AG04450 (cell line): ENCODE data around the gene RASL11B. TPM values are rescaled to one million over a fixed set of nuclear protein-coding genes. Genes with fewer than 3 reads are reported as not detected.

Experiments
- CTCF ChIA-PET: fragments of 300-600, 350-600 bp; formaldehyde crosslinking; extraction: SDS; loops from one replicate; lab custom pipeline; 2022; ENCODE audit warnings: antibody characterized with exemption, inconsistent platforms; lab: Charles Lee
- POLR2A ChIA-PET: fragments of 350-600 bp; formaldehyde crosslinking; extraction: SDS; loops from one replicate; lab custom pipeline; 2021; ENCODE audit warnings: antibody characterized with exemption, inconsistent platforms; lab: Yijun Ruan, JAX
- DNase-seq: peaks from one replicate; pipeline ENCODE4 v3.0.0-alpha.2; 2011; ENCODE audit warnings: low read depth, low spot score
- H3K27ac ChIP-seq: one replicate; pipeline ENCODE4 v1.5.1; 2012; ENCODE audit warnings: low read depth, low read length, control low read depth
- H3K27me3 ChIP-seq: one replicate; pipeline ENCODE4 v1.6.0; 2012; ENCODE audit warnings: low read length; ENCODE audit not compliant: control insufficient read depth, insufficient read depth
- H3K4me3 ChIP-seq: 2 replicates; pipeline ENCODE4 v1.5.1; 2011; ENCODE audit warnings: mild to moderate bottlenecking, low read depth, low read length, control low read depth
- H3K9me3 ChIP-seq: 2 replicates; pipeline ENCODE4 v1.5.1; 2012; ENCODE audit warnings: low read length; ENCODE audit not compliant: control insufficient read depth, insufficient read depth
- polyA plus RNA-seq: library from polyadenylated mRNA; depleted of rRNA; stranded (reverse); fragments of >200 nt; gene quantifications from 2 replicates; pipeline ENCODE4 v1.2.3, GENCODE V29; 2011
- TF ChIP-seq, protein P1 (sequence below): IDR thresholded peaks from 2 replicates; pipeline ENCODE4 v1.5.1; 2011; ENCODE audit warnings: low read depth, low read length, control low read depth, inconsistent platforms

The RASL11B gene
- polyA plus RNA-seq, 1 experiment: 4.3 TPM

DNA sequence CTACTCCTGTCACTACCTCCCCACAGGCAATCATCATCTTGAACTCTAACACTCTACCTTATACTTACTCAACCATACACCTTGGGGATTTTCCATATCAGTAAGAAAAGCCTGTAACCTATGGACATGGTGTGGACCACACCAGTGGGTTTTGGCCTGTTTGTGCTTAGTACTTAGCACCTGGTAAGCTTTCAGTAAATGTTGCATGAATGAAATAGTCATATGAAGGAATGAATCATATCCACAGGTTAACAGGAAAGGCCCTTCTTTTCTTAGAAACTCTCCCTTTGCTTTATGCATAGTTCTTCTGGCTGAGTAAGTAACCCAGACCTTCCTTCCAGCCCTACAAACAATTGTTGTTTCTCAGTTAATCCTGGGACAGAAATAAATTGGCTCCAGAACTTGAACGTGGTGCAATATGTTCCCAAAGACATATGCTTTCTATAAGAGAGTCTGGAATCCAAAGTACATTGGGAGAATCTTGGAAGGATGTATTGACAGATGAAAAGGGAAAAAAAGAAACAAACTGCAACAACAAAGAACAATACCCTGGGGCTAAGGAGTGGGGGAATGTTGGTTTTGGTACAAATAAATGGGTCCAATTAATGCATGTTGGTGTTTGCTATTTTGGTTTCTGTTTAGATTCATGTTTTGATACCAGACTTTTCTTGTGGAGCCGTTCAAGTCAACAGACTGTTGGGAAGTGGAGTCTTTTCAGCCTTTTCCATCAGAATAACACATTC, 27.8 kb downstream of the RASL11B start:
- no peaks in the 10 kb centered on the region for H3K27me3 ChIP-seq
- TF ChIP-seq, protein P1, sequence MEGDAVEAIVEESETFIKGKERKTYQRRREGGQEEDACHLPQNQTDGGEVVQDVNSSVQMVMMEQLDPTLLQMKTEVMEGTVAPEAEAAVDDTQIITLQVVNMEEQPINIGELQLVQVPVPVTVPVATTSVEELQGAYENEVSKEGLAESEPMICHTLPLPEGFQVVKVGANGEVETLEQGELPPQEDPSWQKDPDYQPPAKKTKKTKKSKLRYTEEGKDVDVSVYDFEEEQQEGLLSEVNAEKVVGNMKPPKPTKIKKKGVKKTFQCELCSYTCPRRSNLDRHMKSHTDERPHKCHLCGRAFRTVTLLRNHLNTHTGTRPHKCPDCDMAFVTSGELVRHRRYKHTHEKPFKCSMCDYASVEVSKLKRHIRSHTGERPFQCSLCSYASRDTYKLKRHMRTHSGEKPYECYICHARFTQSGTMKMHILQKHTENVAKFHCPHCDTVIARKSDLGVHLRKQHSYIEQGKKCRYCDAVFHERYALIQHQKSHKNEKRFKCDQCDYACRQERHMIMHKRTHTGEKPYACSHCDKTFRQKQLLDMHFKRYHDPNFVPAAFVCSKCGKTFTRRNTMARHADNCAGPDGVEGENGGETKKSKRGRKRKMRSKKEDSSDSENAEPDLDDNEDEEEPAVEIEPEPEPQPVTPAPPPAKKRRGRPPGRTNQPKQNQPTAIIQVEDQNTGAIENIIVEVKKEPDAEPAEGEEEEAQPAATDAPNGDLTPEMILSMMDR: no peak
- H3K9me3 ChIP-seq: peaks cover 5% of the 10 kb centered on the region
- DNase-seq: no peak
- CTCF ChIA-PET: no interaction called here
- H3K27ac ChIP-seq: no peak overlapping the region
- no peak overlapping the region for H3K4me3 ChIP-seq
- POLR2A ChIA-PET: no interaction called here

GRCh38 chr4:52890521-52890791, 28.3 kb downstream of the RASL11B start:
- Histone ChIP-seq H3K4me3 (no peak overlapping the region), H3K9me3 (peaks cover 5% of the 10 kb centered on the region), H3K27ac (no peak overlapping the region), H3K27me3 (no peaks in the 10 kb centered on the region)
- TF ChIP-seq, protein P1: no peak
- ChIA-PET POLR2A (no interaction called here), CTCF (no interaction called here)
- DNase-seq: no peak

DNA sequence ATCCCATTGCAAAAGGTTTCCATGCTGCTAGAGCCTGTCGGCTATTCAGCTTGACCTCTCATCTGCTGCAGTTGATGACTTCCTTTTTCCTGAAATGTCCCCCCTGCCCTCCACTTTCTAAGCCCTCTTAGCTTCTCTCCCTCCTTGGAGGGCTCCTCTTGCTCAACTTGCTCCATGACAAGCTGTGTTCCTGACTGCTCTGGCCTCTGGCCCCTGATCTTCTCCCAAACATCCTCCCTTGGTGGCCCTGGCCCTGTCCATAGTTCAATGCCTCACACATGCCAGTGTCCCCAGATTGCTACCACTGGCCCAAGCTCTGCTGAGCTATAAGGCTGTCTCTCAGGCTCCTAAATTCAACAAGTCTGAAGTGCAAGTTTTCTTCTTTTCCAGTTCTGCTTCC, 29.6 kb downstream of the RASL11B start:
- Histone ChIP-seq H3K27ac (no peak overlapping the region), H3K9me3 (no peaks in the 10 kb centered on the region; the same call in 1 of the 2 replicates), H3K27me3 (no peaks in the 10 kb centered on the region), H3K4me3 (no peak overlapping the region)
- DNase-seq: no peak
- POLR2A ChIA-PET: interaction anchor here (1.0 to 2.3 kb wide), 2 partner anchors 29 to 67 kb away, joined by 3 to 14 read pairs; no protein-coding TSS in a partner anchor
- TF ChIP-seq, protein P1: no peak
- CTCF ChIA-PET: interaction anchor here (3.9 kb wide), 1 partner anchor 20 kb away, joined by 23 read pairs; no protein-coding TSS in a partner anchor

DNA sequence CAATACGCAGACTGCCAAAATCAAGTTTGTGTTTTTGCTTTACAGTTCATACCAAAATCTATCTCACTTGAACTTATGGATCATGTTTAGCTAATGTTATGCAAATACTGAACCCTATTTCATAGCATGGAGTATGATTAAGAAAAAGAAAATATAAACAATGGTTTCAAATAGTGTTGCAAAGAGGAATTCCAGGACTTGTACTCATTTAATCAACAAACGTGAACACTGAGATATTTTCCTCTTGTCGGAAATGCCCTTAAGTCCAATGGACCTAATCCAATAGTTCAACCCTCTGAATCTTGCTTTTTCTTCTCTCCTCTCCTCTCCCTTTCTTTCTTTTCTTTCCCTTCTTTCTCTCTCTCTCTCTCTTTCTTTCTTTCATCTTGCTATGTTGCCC, 30.8 kb downstream of the RASL11B start:
- TF ChIP-seq, protein P1: no peak
- ChIA-PET CTCF (interaction anchor here (0.9 to 3.9 kb wide), 3 partner anchors 19 to 347 kb away, joined by 3 to 23 read pairs (median 3); no protein-coding TSS in a partner anchor), POLR2A (interaction anchor here (0.8 to 2.3 kb wide), 6 partner anchors 9 to 70 kb away, joined by 3 to 14 read pairs (median 3); no protein-coding TSS in a partner anchor)
- H3K4me3 ChIP-seq: no peak overlapping the region
- no peaks in the 10 kb centered on the region for H3K9me3 ChIP-seq
- no peak for DNase-seq
- no peaks in the 10 kb centered on the region for H3K27me3 ChIP-seq
- H3K27ac ChIP-seq: no peak overlapping the region

DNA sequence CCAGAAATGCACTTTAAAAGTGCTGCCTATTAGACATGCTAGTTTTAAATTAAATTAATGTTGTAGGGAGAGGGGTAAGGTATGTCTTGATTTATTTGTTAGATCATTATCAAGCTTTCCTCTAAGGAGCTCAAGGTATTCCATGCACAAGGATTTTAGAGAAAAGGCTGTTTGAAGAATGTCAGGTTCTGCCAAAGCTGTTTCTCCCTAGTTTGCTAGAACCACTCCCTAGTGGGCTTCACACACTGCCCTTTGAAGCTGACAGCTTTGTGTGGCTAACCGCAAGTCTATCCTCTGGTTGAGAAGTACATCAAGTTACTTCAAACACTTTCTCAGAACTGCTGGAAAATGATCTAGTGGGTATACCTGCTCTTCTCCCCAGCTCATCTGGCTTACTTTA, 32.3 kb downstream of the RASL11B start:
- Histone ChIP-seq H3K27me3 (no peaks in the 10 kb centered on the region), H3K9me3 (no peaks in the 10 kb centered on the region), H3K27ac (no peak overlapping the region), H3K4me3 (no peak overlapping the region)
- TF ChIP-seq, protein P1: no peak
- DNase-seq: no peak
- ChIA-PET CTCF (interaction anchor here (0.6 to 3.9 kb wide), 3 partner anchors 17 to 404 kb away, joined by 3 to 23 read pairs (median 11); no protein-coding TSS in a partner anchor), POLR2A (no interaction called here)
